GM19397 (cell line): ENCODE measurements around the gene USP47.

Source experiments
- ATAC-seq: cut with Tn5 transposase; IDR thresholded peaks from one replicate; pipeline ENCODE4 v1.9.1; 2021; ENCODE audit warnings: mild to moderate bottlenecking, moderate library complexity; ENCODE audit not compliant: unreplicated experiment

The USP47 gene

GRCh38 chr11:11865449-11865848, 23.7 kb downstream of the USP47 start:
- ATAC-seq = no peak

GRCh38 chr11:11866203-11866602, 24.4 kb downstream of the USP47 start:
- ATAC-seq = no peak

DNA sequence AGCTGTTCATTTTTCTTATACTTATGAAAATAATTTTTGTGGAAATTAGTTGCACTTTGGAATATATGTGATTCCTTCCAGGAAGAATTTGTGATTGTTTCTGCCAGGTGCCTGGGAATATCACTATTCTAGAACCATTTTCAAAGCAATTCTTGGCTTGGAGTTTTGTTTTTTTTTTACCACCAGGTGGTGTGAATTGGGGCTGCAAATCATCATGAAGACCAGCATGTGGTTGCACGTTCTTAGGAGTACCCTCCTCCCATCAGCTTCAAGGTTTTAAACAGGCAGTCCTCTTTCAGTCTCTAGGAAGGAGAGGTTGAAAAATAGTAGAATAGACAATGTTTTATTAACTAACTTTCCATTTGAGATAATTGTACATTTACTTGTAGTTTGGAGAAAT, 25.9 kb downstream of the USP47 start:
- ATAC-seq = no peak

- ATAC-seq = no peak
These were observed 30.2 kb downstream of the USP47 start for GRCh38 chr11:11871991-11872401.

GRCh38 chr11:11876458-11876857, 34.7 kb downstream of the USP47 start:
- no peak for ATAC-seq

GRCh38 chr11:11880179-11880578, 38.4 kb downstream of the USP47 start:
- no peak for ATAC-seq

DNA sequence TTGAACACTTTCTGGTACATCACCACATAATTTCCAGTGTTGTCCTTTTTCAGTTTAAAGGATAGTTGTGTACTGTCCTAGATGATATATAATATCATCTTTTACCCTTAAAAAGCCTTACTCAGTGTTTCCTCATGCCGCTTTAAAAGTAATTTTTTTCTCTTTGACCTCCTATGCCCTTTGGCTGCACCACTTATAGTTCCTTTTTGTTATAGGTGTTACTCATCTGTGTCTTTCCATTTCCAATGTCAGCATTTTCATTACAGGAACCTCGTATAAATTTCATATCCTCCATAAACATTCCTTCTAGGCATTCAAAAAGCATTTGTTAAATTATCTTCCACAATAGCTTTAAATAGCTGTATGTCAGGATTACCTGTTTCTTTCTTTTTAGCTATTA, 40.8 kb downstream of the USP47 start:
- ATAC-seq = no peak

- ATAC-seq = no peak
These were observed 42.6 kb downstream of the USP47 start for GRCh38 chr11:11884351-11884750.

- ATAC-seq = peak; percentile 75
These were observed 43.2 kb downstream of the USP47 start for GRCh38 chr11:11884774-11885481.

DNA sequence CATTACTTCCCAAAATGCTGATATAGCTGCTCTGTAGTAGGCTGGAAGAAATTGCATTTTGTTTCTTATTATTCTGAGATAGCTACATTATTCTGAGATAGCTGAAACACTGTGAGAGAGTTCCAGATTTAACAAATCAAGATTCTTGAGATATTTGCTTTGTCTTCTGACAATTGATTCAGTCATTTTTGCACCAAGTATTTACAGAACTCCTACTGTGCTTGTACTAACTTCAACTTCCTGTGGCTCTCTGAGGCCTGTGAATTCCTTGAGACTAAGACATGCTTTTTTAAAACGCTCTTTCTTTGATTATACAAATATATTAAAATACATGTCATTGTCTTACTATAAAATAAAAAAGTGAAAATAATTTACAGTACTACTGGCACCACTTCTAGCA, 52.7 kb downstream of the USP47 start:
- no peak for ATAC-seq

DNA sequence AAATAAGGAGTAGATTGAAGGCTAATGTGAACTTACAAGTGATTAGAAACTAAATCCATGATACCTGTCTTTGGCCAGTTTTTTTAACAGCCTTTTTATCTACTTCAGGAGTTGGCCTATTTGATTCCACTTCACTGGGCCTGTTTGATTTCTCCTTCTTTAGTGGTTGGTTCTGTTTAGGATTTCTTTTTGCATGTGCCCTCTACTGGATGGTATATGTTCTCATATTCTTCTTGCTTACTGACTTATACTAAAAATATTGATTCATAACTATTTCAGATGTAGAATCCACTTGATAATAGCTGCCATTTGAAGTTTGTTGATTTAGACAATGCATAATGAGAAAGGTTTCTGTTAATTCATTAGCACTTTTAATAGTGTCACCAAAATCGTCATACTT, 53.9 kb downstream of the USP47 start:
- ATAC-seq = no peak

DNA sequence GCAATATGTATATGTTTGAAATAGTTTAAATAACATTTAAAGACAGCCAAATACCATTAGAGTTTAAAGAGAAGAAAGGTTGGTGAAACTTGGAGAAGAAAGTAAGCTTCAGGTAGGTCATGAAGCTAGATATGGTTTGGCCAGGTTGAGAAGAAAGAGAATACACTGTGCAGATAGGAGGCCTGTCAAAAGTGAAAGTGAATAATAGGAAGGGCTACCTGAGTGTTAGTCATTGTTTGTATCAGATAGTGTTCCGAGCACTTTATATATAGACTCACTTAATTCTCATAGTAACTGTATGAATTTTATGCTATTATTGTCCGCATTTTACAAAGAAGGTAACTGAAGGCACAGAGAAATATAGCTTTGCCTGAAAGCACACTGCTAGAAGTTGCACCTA, 56.9 kb downstream of the USP47 start:
- ATAC-seq = no peak

GRCh38 chr11:11899401-11899800, 57.6 kb downstream of the USP47 start:
- no peak for ATAC-seq

DNA sequence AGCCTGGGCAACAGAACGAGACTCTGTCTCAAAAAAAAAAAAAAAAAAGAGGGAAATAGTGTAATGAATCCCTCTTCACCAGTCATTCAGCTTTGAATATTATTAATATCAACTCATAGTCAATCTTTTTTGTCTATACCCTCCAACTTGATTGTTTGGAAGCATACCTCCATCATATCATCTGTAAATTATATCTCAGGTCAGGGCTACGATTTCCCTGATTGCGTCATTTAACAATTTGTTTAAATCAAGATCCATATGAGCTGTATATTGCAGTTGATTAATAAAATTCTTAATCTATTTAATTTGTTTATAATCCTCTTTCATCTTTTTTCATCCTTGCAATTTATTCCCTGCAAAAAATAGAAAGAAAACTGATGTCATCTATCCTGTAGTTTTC, 60.2 kb downstream of the USP47 start:
- ATAC-seq = no peak

GRCh38 chr11:11909727-11910126, 68.0 kb downstream of the USP47 start:
- ATAC-seq = no peak

DNA sequence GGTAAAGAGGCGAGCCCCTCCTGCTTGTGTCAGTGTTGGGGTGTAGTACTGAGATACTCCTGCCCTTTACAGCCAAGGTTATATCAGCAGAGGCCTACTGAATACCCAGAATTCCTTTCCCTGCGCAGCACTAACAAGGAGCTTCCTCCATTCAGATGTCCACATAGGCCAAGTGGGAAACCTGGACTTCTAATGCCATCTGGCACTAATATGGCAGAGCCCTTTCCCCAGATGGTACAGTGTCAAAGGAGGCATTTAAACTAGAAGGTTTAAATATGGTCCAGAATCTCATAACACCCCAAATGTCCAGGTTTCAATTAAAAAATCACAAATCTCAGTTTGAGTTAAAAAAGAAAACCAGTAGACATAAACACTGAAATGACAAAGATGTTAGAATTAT, 68.8 kb downstream of the USP47 start:
- no peak for ATAC-seq

- ATAC-seq = no peak
These were observed 71.6 kb downstream of the USP47 start for GRCh38 chr11:11913395-11913794.

GRCh38 chr11:11915625-11916024, 73.9 kb downstream of the USP47 start:
- ATAC-seq = no peak

DNA sequence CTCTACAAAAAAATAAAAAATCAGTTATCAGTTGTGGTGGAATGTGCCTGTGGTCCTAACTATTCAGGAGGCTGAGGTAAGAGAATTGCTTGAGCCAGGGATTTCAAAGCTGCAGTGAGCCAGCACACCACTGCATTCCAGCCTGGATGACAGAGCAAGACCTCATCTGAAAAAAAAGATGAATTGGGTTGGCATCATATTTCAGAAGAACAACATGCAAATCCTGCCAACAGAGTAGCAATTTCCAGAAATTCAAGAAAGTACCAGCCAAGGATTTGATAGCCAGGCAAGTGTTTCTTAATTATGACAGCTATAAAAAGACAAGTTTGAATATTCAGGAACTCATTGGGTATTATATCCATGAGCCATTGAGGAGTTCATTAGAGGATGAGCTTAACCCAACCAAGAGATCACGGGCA, 75.2 kb downstream of the USP47 start:
- no peak for ATAC-seq

DNA sequence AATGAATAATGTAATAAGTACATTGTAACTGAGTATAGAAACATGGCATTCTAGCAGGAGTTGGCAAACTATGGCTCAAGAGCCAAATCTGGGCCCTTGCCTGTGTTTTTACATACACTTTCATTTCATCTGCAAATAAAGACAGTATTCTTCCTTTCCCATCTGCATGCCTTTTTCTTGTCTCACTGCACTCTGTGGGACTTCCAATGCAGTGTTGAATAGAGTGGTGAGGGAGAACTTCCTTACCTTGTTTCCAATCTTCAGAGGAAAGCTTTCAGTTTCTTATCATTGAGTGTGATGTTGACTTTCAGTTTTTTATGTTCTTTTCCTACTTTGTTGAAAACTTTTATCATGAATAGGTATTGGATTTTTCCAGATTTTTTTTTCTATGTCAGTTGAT, 82.1 kb downstream of the USP47 start:
- no peak for ATAC-seq

GRCh38 chr11:11929920-11930319, 88.1 kb downstream of the USP47 start:
- no peak for ATAC-seq

DNA sequence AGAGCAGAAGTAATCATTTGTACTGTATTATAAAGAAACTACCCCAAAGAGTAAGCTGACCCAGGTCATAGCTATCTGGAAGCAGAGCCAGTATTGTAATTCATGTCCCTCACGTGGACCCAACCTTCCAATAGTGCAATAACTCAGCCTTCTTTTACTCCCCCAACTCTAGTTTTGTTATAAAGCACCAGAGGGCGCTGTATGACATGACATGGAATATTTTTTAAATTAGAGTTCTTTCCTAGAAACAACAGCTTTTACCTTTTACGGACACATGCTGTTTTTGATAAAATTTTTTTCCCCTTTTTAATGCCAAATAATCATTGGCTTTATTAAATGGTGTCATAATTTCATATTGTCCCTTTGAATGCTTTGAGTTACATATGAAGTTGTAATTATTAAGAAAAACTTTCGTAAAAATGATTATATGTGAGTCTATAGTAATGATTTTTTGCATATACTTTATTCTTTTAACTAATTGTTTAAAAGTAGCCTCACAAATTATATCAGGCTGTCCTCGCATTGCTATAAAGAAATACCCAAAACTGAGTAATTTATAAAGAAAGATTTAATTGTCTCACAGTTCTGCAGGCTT, 89.8 kb downstream of the USP47 start:
- ATAC-seq = no peak

DNA sequence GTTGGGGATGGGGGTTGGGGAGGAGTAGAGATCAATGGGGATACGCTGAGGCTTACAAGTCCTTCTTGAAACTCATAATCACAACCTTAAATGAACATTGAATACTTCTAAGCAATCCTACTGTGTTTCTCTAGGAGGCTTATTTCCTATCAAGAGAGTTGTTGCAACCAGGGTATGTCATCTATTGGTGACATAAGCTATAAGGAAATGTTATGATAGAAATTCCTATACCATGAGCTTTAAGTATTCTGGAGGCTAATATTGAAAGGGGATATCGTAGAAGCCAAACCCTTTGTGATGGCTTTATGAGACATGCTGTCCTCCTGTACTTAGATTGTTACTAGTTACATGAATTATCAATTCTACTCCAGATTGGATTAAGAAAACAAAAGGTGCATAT, 93.8 kb downstream of the USP47 start:
- ATAC-seq = no peak
